Measurements from ENCODE around the gene LIPC. TPM values are rescaled to one million over a fixed set of nuclear protein-coding genes. Genes with fewer than 3 reads are reported as not detected.

LIPC gene
- total and polyA plus RNA-seq, 9 of the 15 experiments (the other 6 are each of a cell fraction or from before 2014, with no cell fraction given), result 0.07 to 0.41 (median 0.11) TPM; not detected in 2

- H3K4me3 ChIP-seq, result no peak overlapping the region
- no peaks in the 10 kb centered on the region for H3K9me1 ChIP-seq (ENCODE audit: control insufficient read depth, insufficient read depth, low read length)
- ATAC-seq (peak; percentile 32; the same call in 2 of the 3 replicates), FAIRE-seq (no peak), DNase-seq (ENCODE audit: extremely low read depth in 1 of 4, low spot score in 3 of 4) (no peak)
- peaks cover 0 to 25% of the 10 kb centered on the region in 2 experiments; a peak in 3 of 5 replicates for H3K4me1 ChIP-seq (replicated peaks in 1 of 2; ENCODE audit: control insufficient read depth in 2 of 2, insufficient read depth in 2 of 2, low read length in 2 of 2)
- H3K27ac ChIP-seq (ENCODE audit: extremely low read depth, low read depth, low read length), result no peak overlapping the region
- peak overlapping the region; percentile 81; the same call in 1 of the 2 replicates for H2AFZ ChIP-seq (ENCODE audit: low read depth, low read length)
- H3K27me3 ChIP-seq (ENCODE audit: control insufficient read depth in 2 of 2, insufficient read depth in 2 of 2, low read length in 2 of 2), result no peaks in the 10 kb centered on the region
- peak; percentile 46 for TF ChIP-seq EGR1 (conservative IDR thresholded peaks at IDR 0.05)
- no peak for TF ChIP-seq ZBTB7A (IDR thresholded peaks at IDR 0.05; ENCODE audit: borderline replicate concordance, control insufficient read depth, low read depth, low read length)
- TF ChIP-seq MEIS2 (IDR thresholded peaks at IDR 0.05; ENCODE audit: partially characterized antibody), result peak; percentile 5
- TF ChIP-seq ZFX (CRISPR knock-in tag; IDR thresholded peaks at IDR 0.05), result no peak
- no peak for TF ChIP-seq PBX2 (CRISPR knock-in tag; IDR thresholded peaks at IDR 0.05; ENCODE audit: low read depth)
- 0 out of 2 replicates have a peak, but pooled peaks have one; percentile 12 for TF ChIP-seq PBX2 (tag; conservative IDR thresholded peaks at IDR 0.05; ENCODE audit: low read depth)
- 0 out of 2 replicates have a peak, but pooled peaks have one; percentile 7 for TF ChIP-seq FOXJ2 (tag; IDR thresholded peaks at IDR 0.05)
- TF ChIP-seq FOXA3 (CRISPR knock-in tag; conservative IDR thresholded peaks at IDR 0.05 in 1 of 2, IDR thresholded peaks at IDR 0.05 in 1 of 2), result peak in 1 of 2 experiments; percentile 20; a peak in 1 of 4 replicates
- no peaks in the 10 kb centered on the region for H4K20me1 ChIP-seq (replicated peaks; ENCODE audit: control insufficient read depth, insufficient read depth, low read length)
- H3K36me3 ChIP-seq (ENCODE audit: control insufficient read depth, insufficient read depth, low read length), result no peaks in the 10 kb centered on the region
- ChIA-PET CTCF (ENCODE audit: low intra/inter-chr PET ratio) (no interaction called here), POLR2A (interaction anchor here (0.6 to 0.9 kb wide), 2 partner anchors 26 to 35 kb away, joined by 3 read pairs; no protein-coding TSS in a partner anchor)
- intact Hi-C loops (cut with micrococcal nuclease), result no loop called here
- no peaks in the 10 kb centered on the region for H3K9me3 ChIP-seq (replicated peaks; ENCODE audit: control insufficient read depth, insufficient read depth, low read depth, low read length)
- BruUV-seq (replicated peaks), result no TSS peak
- WGBS (ENCODE audit: insufficient coverage, low coverage, missing lambda C conversion rate), result 30% methylated on average over 5 of the region's 5 CpGs
- H3K4me2 ChIP-seq (ENCODE audit: insufficient read depth, low read length), result peak overlapping the region; percentile 19; the same call in 1 of the 2 replicates
- in situ Hi-C loops (cut with MboI), result no loop called here
- H3K9ac ChIP-seq (ENCODE audit: insufficient read depth in 1 of 2, low read depth in 2 of 2, low read length in 2 of 2), result no peak overlapping the region
- H3K79me2 ChIP-seq (ENCODE audit: control insufficient read depth, insufficient read depth, low read length), result no peaks in the 10 kb centered on the region
These were observed 38.5 kb upstream of the LIPC start for GRCh38 chr15:58393241-58393662.
